Measurements from ENCODE around the gene GRK4.
"Not testable (repeated sequence)": the region's sequence is repeated elsewhere in the genome, so short reads cannot be mapped to it uniquely, and the experiment has no call there.

GRK4 gene

GRCh38 chr4:2931512-2932301 is 31.7 kb upstream of the GRK4 start:
- DNase-seq: peak; percentile 59 to 67

DNA sequence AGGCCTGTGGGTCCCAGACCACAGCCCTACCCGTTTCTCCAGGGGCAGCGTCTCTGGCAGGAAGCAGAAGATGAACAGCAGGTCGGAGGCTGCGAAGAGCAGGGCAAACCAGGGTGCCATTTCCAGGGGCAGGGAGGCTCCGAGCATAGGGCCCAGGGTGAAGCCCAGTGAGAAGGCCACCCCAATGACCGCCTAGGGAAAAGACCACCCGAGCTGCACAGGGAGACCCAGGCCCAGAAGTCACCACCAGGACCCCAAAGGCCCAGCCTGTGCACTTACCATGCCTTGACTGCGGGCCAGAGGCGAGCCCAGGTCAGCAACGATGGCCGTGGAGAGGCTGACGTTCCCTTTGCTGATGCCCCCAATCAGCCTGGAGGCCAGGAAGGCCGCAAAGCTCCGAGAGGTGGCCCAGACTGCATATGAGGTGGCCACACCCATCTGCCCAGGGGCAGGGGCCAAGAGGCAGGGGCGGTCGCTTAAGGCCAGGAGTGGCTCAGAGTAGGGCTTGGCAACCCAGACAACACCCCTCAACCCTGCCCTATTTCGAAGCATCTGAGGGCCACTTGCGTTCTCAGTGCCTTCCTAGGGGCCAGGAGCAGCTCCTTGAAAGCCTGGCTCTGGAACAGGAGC is 30.9 kb upstream of the GRK4 start:
- no peak for DNase-seq

GRCh38 chr4:2932951-2933565 is 30.3 kb upstream of the GRK4 start:
- DNase-seq: peak in 1 of 2 experiments; percentile 48

DNA sequence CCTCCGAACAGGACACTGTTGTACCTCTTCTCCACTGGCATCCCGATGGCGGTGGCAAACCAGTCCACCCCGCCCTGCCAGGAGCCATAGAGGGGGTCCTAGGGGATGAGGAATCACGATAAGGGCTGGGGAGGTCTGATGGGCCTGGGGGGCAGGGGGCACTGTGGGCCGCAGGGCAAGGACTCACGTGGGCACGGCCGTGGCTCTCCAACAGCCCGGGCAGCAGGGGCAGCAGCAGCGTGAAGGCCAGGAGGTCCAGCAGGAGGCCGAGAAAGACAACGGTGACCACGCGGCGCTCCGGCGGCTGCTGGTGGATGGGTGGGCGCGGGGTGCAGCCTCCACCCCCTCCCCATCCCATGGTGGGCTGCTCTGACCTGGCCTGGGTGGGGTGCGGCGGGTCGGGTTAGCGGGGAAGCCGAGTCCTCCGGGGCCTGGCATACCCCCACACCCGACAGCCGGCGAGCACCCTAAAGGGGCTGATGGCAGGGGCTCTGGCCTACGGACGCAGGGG is 29.8 kb upstream of the GRK4 start:
- DNase-seq: no peak

GRCh38 chr4:2934077-2934812 is 29.1 kb upstream of the GRK4 start:
- peak; percentile 58 to 65 for DNase-seq

GRCh38 chr4:2934813-2935761 is 28.3 kb upstream of the GRK4 start:
- peak; percentile 98 for DNase-seq

- peak; percentile 82 to 88 for DNase-seq
Measured at GRCh38 chr4:2935762-2936743, 27.3 kb upstream of the GRK4 start.

DNA sequence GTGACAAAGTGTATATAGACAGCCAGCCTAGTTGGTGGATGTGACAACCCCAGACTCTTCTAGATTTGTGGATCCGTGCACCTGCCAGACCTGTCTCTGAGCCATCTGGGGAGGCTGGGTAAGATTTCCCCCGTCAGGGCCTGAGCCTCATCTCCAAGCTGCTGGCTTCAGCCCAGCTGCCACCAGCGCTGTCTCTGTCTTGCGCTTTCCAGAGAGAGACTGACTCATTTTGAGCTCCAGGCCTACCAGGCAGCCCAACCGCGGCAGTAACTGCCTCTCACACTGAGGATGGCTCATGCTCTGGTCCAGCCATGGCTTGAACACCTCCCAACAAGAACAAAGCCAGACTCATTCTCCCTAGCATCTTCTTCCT is 26.6 kb upstream of the GRK4 start:
- peak; percentile 75 to 82 for DNase-seq

- peak; percentile 57 to 67 for DNase-seq
Measured at GRCh38 chr4:2937146-2937857, 26.1 kb upstream of the GRK4 start.

DNA sequence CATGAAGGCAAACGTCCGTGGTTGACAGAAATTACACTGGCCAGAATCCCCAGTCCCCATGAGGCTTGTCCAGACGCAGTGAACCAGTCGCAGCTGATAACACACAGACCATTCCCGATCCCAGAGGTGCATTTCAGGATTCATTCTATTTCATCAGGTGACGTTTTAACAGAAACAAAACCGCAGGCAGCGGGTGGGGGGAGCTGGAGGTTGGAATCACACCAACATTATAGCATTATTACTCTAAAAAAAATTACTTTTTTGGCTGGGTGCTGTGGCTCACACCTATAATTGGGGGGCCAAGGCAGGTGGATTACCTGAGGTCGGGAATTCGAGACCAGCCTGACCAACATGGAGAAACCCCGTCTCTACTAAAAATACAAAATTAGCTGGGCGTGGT is 25.4 kb upstream of the GRK4 start:
- DNase-seq: no peak

- not testable (repeated sequence) for DNase-seq
Measured at GRCh38 chr4:2938411-2938810, 25.0 kb upstream of the GRK4 start.

DNA sequence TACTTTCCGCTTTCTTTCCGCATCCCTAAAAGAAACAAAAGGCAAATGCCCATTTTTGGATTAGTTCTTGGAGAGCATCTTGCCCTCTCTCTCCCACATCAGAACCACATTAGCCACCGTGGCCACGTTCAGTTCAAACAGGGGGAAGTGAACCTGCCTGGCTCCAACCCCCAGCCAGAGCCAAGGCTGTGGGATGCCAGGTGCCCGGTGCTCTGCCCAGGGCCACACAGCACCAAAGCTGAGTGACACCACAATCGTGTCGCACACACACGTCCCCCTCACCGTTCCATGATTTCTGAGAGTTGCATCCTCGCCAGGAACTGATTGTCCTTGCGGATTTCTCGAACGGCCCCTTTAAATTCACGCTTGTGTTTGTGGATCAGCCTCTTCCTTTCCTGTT is 24.5 kb upstream of the GRK4 start:
- no peak for DNase-seq

- DNase-seq: peak in 1 of 2 experiments; percentile 38
Measured at GRCh38 chr4:2939383-2940243, 23.8 kb upstream of the GRK4 start.

DNA sequence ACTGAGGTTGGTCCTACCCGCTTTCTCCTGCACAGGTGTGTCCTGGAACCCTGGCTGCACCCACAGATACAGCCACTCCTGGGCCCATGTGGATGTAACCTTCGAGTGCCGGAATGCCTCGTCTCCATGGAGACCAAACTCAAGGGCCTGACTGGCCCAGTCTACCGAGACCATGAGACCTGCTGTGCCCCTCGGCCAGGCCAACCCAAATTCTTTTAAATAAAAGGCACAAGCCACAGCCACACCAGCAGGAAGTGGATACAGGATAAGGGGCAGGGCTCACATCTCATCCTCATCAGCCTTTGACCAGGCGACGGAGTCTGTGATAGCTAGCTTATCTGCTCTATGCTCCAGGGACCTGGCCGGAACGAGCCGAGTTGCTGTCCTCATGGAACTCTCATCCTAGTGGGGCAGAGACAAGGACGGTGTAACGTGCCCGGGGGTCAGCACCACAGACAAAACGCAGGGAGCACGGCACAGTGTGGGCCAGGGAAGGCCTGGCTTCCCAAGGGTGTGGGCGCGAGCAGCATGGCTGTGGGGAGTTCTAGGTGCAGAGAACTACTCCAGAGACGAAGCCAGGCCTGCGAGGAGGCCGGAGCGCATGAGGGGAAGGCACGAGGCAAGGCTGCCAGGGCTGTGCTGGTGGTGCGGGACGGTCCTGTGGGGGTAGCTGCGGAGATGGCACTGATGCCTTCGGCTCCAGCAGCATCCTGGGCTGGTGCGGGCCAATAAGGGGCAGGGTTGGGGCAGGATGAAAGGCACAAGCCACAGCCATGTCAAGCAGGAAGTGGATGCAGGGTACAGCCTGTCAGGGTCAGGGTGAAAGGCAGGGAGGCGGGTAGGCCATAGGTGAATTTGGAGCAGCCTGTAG is 22.9 kb upstream of the GRK4 start:
- DNase-seq: no peak

DNA sequence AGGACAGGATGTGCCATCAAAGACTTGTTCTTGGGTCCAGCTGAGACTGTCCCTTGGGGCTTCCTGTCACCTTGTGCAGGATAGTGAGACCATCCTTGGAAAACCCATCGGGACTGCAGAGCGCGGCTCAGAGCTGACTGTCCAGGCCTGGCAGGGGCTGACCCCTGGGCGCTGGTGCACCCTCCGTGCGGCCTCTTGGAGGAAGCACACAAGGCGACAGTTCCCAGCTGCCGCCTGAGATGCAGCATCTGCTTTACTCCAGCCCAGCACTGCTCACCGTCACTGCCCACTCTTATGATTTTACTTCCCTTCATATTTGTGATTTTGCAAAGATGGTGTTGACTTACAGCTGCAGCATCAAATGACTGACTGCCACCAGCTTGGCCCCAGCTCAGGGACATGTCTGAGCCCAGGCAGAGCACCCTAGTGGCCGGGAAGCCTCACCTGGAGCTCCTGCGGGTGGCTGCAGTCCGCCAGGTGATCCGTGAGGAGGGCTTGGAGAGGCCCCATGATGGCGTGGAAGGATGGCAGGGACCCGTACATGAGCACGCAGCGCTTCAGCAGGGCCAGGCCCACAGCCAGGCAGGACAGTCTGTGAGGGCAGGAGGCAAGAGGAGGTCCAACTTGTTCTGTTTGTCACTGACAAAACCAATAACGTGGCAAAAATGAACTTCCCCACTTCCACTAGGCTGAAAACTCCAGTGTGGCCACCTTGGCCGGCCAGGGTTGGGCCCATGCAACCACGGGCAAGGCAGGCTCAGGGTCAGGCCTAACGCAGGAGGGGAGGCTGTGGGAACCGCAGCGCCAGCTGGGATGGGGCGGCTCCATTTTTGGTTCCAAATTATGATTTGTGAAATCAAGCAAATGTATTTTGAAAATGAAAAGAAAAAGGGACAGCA is 22.0 kb upstream of the GRK4 start:
- no peak for DNase-seq

GRCh38 chr4:2942037-2942531 is 21.3 kb upstream of the GRK4 start:
- DNase-seq: no peak
